HG03159 (cell line): ENCODE measurements around the gene CYP11A1.
"Not testable (repeated sequence)": the region's sequence is repeated elsewhere in the genome, so short reads cannot be mapped to it uniquely, and the experiment has no call there.

ENCODE experiments used
- ATAC-seq: cut with Tn5 transposase; IDR thresholded peaks from one replicate; pipeline ENCODE4 v1.9.1; 2021; ENCODE audit warnings: mild to moderate bottlenecking, moderate library complexity; ENCODE audit not compliant: unreplicated experiment

The CYP11A1 gene

GRCh38 chr15:74400915-74401757 is 33.7 kb upstream of the CYP11A1 start:
- no peak for ATAC-seq

GRCh38 chr15:74400313-74400860 is 32.9 kb upstream of the CYP11A1 start:
- no peak for ATAC-seq

DNA sequence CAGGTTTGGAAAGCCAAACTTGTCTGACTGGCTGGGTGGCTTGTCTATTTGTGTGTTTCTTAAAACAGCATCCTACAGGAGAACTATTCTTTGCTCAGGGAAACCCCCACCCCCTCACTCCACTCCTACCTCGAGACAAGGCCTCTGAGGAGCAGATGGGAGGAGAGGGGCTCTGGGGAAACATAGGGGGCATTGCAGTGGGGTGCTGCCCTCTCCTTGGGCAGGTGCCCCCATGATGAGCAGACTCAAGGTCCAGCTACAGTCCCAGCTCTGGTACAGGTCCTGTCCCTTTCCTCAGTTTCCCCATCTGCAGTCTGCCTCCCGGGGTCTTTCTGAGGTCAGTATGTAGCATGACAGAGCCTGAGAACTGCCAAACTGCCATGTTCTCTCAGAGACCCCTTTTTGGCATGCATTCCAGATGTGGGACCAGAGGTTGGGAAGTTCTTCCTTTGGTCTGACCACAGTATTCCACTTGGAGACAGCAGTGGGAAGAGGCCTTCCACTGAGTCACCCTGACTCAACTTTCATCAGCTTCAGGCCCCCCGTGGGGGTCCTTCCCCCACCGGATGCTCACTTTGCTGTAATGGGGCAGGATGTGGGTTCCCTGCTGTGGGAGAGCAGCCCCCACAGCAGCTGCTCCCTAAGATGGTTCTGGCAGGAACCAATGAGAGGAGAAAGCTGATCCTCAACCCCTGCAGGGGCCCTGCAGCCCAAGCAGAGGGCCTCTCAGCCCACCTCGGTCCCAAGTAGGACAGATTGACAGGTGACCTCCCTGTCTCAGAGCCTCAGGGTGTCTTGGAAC is 32.3 kb upstream of the CYP11A1 start:
- ATAC-seq, result no peak

GRCh38 chr15:74399100-74399499 is 31.7 kb upstream of the CYP11A1 start:
- ATAC-seq, result no peak

DNA sequence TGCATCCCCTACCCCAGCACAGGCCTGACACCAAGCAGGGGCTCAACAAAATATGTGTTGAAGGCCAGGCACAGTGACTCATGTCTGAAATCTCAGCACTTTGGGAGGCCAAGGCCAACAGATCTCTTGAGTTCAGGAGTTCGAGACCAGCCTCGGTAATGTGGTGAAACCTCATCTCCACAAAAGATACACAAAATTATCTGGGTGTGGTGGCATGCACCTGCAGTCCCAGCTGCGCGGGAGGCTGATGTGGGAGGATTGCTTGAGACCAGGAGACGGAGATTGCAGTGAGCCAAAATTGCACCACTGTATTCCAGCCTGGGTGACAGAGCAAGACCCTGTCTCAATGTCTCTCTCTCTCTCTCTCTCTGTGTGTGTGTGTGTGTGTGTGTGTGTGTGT is 30.7 kb upstream of the CYP11A1 start:
- ATAC-seq, result no peak

DNA sequence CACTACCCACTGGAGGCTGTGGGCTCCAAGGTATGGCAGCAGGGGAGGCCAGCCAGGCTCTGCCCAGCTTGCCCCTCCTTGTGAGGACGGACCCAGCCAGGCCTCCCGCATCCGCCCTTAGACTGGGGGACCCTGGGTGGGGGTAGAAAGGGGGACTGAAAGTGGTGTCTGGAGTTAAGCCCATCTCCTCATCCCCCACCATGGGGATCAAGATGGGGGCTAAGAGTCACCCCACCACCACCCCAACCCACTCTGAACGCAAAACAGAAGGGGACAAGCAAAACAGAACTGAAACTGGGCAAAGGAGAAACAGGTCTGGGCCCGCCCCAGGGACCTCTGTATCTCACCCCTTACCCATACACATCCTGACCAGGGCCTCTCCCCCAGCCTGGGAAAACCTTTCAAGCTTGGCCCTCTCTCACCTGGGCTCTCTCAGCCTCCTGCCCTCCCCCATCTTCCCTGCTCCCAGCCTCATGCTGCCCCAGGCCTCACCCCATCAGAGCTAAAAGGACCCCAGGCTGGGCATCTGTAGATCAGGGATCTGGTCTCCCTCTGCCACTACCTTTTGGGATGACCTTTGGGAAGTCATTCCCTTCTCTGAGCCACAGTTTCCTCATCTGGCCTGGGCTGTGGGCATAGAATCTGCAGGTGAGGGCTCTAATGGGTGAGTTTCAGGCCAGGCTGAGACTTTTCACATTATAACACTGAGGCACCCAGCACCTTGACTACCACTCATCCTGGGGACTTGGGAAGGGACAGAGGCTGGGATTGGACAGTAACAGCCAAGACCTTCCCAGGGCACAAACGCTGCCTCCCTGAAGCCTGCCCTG is 30.0 kb upstream of the CYP11A1 start:
- no peak for ATAC-seq

DNA sequence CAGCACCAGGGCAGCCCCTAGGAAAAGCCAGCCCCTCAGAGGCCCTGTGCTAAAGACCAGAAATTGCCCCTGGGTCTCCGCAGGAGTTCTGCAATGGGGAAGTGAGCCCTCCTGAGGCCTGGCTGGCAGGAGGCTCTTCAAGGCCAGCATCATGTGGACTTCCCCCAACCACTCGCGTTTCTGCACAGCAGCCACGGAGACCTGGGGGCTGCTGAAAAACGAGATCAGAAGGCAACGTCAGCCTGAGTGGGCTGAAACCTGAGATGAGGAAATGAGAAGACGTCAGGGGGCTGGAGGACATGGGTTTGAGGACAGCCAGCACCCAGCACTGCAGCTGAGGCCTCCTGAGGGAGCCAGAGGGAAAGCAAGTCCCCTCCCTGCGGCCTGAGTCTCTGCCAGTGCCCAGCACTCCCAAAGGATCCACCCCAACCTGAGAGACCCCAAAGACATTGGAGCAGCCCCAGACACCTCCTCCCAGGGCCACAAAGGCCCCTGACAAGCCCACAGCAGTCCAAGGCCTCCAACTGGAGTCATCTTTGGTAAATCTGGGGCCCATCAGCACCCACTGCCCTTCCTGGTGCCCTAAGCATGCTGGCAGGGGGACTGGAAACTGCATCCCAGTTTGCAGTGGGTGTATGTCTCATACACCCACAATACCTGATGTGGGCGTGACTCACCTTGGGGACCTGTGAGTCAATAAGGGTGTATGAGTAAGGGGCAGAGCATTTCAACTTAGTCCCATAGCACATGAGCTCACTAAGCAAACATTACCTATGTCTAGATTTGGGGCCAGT is 29.2 kb upstream of the CYP11A1 start:
- peak; percentile 28 for ATAC-seq

- ATAC-seq, result no peak
Observed at GRCh38 chr15:74396146-74396438, 28.6 kb upstream of the CYP11A1 start.

- ATAC-seq, result no peak
Observed at GRCh38 chr15:74395319-74396145, 28.1 kb upstream of the CYP11A1 start.

DNA sequence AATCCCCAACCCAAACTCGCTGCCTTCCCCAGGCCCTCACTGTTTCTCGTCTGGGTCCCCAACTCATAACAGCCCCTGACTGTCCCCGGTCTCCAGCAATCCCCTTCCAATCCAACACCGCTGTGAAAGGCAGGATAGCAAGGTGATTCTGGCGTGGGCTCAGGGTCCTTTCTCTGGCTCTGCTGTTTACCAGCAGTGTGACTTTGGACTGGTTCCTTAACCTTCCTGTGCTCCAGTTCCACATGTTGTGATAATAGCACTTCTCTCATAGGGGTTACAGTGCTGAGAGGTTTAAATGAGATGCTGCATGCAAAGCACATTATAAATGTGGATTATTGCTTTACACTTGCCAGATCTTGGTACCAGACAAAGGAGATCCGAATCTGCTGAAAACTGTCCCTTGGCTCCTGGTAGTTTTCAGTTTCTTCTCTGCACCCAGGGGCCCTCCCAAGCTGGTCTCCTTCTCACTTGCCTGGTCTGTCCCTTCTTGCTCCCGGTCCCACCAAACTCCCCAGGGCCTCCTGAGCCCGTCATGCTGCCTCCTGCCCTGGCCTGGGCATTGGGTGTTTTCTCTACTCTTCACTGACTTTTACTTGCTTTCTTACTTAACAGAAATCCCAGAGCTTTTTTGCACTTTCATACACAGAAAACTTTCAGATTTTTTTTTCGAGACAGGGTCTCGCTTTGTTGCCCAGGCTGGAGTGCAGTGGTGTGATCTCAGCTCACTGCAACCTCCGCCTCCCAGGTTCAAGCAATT is 26.8 kb upstream of the CYP11A1 start:
- ATAC-seq, result no peak

DNA sequence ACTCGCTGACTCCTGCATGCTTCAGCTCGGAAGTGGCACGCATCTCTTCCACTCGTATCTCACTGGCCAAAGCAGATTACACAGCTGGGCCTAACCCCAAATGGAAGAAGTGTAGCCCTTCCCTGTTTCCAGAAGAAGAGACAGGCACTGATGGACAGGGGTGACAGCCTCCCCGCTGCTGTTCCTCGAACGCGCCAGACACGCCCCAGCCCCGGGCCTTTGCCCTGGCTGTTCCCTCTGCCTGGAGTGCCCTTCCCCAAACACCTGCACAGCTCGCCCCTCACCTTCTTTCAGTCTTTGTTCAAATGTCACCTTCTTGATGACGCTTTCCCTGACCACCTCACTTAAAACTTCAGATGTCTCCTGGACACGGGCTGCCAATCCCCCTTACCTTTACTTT is 26.0 kb upstream of the CYP11A1 start:
- no peak for ATAC-seq

DNA sequence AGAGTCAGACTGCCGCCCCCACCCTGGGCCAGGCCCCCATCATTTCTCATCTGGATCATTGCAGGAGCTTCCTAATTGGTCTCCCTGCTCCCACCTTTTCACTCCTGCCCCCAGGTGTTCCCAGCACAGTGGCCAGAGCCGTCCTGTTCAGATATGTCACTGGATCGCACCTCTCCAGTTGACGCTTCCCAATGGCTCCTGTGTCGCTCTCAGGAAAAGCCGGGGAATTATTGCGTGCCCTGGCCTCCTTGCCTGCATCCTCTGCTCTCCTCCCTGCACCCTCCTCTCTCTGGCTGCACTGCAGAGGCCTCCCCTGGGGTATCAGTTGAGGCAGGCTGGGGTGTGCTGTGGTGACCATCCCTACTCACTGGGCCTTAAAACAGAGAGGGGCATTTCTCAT is 25.5 kb upstream of the CYP11A1 start:
- no peak for ATAC-seq

DNA sequence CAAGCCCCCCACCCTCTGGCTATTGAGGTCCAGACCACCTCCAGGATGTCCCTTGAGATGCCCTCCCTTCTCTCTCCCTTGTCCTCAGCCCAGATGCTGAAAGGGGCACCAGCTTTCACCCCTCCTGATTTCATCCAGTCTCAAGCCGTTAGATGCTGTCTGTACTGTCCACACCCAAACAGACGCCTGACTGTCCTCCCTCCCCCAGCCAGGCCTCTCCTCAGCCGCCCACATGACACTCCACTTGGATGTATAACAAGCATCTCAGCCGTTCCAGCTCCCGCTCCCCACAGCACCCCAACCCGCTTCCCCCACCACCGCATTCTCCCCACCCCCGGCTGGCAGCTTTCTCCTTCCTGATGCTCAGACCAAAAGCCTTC is 25.0 kb upstream of the CYP11A1 start:
- ATAC-seq, result no peak

DNA sequence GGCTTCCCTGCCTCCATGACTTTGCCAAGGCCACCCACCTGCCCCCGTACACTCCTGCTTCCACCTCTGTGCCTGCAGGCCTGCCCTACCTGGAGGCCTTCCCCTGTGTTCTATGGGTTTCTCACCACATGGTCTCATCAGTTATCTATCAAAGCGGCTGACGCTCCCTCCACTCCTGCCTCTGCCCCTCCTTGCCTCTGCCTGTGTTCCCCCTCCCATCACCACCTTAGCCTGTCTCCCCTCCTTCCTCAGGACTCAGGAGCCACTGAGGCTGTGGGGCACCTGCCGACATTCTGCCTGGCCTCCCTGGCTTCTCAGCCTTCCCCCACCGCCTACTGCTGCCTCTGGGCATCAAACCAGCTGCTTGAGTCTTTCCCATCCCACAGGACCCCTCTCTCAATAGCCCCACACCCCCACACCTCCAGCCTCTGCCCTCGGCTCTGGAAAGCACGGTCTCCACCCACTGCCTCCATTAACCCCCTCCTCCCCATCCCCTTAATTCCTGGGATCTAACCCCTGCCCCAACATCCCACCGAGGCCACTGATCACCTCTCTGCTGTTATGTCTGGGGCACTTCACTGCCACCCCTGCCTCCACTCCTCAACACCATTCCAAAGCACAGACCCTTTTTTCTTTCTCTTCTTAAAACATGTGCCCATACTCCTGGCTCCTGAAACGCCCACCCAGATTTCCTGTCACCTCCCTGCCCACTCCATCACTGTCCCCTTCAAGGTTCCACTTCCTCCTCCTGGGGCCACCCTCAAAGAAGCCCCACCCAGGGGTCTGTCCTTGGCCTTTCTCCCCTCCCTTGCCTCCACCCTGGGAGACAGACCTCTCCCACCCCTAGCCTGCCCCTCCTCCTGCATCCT is 24.4 kb upstream of the CYP11A1 start:
- no peak for ATAC-seq

- no peak for ATAC-seq
Observed at GRCh38 chr15:74390647-74391288, 23.3 kb upstream of the CYP11A1 start.

DNA sequence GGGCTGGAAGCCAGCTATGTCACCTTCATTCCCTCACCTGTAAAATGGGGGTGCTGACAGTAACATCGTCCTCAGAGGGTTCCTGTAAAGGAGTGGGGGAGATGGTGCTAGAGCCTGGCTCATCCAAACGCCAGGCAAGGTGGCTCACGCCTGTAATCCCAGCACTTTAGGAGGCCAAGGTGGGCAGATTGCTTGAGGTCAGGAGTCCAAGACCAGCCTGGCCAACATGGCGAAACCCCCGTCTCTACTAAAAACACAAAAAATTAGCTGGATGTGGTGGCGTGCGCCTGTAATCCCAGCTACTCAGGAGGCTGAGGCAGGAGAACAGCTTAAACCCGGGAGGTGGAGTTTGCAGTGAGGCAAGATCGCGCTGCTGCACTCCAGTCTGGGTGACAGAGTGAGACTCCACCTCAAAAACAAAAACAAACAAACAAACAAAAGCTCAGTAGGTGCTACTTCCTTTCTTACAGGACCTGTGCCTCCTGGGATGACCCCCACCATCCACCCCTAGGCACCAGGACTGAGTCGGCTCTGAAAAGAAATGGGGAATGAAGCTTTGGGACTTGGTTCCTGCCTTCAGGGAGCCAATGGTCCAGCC is 22.7 kb upstream of the CYP11A1 start:
- ATAC-seq, result not testable (repeated sequence)
